ENCODE data around the gene DHCR7. TPM values are rescaled to one million over a fixed set of nuclear protein-coding genes. Genes with fewer than 3 reads are reported as not detected.
A peak's percentile ranks its signal among the peaks of the same experiment; 100 is the strongest.

DHCR7 gene
- total RNA-seq, 1 donor from 2014 or later, result 57.5 TPM

GRCh38 chr11:71456831-71457230 lies 8.6 kb upstream of the DHCR7 start:
- no peak for DNase-seq (ENCODE audit: low read depth in 2 of 2)

DNA sequence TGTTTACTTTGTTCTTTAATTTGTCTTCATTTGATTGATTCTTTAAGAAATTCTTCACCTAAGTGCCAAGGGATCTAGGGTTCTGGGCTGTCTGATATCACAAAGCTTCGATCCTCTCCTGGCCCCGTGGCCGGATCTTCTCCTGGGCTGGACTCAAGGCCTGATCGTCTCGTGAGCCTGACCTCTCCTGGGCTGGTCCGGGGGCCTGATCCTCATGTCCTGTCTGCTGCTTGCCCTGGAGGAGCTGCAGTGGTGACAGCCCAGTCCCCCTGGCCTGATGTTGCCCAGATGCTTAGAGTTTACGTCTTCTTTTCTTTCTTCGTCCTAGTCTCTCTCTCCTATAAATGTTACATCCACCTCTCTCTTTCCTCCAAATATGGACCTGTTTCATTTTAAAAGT lies 8.1 kb upstream of the DHCR7 start:
- DNase-seq (ENCODE audit: low read depth in 2 of 2), result no peak

- DNase-seq (ENCODE audit: low read depth in 2 of 2), result no peak
These were observed 6.4 kb upstream of the DHCR7 start for GRCh38 chr11:71454470-71455113.

- DNase-seq (ENCODE audit: low read depth in 2 of 2), result no peak
These were observed 5.7 kb upstream of the DHCR7 start for GRCh38 chr11:71453918-71454304.

DNA sequence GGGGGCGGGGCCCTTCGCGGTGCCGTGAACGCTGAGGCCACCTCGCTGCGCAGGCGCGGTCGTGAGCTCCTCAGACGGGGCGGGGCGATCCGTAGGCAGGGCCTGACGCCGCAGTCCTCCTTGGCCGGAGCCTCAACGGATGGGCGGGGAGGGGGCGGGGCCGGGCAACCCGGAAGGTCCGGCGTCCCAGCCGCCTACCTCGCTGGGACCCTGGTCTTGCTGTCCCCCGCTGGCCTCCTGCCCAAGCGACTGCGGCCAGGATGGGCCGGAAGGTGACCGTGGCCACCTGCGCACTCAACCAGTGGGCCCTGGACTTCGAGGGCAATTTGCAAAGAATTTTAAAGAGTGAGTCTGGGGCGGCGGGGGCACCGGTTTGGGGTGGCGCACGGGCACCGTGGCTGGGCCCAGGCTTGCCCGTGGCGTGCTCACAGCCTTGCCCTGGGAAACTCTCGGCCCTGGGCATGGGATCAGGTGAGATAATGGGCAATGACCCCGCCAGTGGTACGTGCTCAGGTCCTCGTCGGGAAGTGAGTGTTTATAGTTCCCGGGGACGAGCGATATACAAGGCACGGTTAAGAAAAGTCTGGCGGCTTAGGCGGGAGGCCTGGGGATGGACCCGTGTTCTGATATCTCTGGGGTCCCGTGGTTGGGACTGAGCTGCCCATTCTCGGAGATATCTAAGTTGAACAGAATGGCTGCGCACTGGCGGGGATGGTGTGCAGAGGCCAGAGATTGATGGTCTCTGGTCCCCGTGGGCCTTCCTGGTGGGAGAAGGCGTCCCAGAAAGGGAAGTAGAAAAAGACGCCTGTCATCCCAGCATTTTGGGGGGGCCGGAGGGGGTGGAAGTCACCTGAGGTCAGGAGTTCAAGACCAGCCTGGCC lies 5.1 kb upstream of the DHCR7 start, which contains the start of gene NADSYN1:
NADSYN1 (plus strand) TSS at position 167 of the 881 bp plus-strand sequence; CDS start at position 261, 94 bp downstream.
- DNase-seq (ENCODE audit: low read depth in 2 of 2), result peak; percentile 79 to 95

- DNase-seq (ENCODE audit: low read depth in 2 of 2), result peak; percentile 48 to 69
These were observed 4.2 kb upstream of the DHCR7 start for GRCh38 chr11:71452199-71453036.

GRCh38 chr11:71451596-71452198 lies 3.5 kb upstream of the DHCR7 start:
- no peak for DNase-seq (ENCODE audit: low read depth in 2 of 2)

DNA sequence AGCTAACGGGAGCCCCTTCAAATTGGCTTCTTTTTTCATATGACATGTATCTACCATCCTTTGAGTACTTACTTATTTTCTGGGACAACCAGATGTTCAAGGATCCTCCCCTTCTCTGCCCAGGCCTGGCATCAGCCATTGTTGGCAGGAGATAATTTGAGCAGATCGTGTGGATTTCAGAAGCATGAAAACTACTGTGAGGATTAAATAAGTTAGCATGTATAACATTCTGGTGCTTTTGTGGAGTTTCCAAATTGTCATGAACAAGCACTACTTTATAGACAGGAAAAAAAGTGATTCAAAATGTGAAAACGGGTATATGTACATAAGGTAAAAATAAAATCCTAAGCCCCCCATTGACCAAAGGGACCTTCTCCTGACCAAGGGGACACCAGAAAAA lies 2.7 kb upstream of the DHCR7 start:
- no peak for DNase-seq (ENCODE audit: low read depth in 2 of 2)

DNA sequence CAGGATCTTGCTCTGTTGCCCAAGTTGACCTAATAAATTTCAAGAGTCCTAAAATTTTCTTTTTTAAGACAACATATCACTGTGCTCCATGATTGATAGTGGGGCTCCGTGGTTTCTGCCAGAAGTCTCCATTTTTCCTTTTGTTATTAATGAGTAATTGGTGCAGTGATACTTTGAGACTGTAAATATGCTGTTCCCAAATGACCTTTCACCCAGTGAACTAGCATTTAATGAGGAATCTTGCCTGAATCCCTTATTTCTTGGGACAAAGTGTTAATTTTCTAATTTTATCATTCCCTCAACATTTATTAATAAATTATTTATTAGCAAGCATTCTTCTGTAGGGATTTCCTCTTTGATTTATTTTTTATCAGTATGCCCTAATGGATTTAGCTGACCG lies 2.3 kb upstream of the DHCR7 start:
- no peak for DNase-seq (ENCODE audit: low read depth in 2 of 2)

DNA sequence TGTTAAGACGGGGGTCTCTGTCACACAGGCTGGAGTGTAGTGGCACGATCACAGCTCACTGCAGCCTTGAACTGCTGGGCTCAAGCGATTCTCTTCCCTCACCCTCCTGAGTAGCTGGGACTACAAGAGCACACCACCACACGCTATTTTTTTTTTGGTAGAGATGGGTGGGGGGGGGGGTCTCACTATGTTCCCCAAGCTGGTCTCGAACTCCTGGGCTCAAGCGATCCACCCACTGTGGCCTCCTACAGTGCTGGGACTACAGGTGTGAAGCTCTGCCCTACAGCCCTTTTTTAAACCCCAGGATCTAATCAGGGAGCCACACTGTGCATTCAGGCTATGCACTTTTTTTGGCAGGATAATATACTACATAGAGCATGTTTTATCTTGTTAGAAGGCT lies 1.4 kb upstream of the DHCR7 start:
- no peak for DNase-seq (ENCODE audit: low read depth in 2 of 2)

DNA sequence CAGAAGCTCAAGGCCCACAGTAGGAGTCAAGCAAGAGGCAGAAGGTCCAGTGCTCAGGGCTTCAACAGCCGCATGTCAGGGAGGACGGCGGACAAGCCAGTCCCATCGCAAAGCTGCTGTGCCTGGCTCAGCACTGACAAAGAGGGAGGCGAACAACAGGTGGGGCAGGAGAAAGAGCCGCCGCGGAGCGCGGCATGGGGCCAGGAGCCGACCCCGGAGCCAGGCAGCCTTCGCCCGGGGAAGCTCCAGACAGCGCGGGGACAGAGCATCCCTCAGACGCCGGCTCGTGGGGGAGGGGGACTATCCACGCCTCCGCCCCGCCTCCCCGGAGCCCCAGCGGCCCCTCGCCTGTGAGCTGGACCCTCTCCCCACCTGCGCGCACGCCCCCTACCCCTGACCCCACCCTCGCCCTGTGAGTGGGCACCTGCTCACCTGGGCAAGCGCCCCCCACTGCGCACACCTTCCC lies 369 bp downstream of the DHCR7 start:
- peak in 1 of 2 donors; percentile 11 for DNase-seq (ENCODE audit: low read depth in 2 of 2)

- DNase-seq (ENCODE audit: low read depth in 2 of 2), result no peak
These were observed 1.1 kb downstream of the DHCR7 start for GRCh38 chr11:71446942-71447688.

DNA sequence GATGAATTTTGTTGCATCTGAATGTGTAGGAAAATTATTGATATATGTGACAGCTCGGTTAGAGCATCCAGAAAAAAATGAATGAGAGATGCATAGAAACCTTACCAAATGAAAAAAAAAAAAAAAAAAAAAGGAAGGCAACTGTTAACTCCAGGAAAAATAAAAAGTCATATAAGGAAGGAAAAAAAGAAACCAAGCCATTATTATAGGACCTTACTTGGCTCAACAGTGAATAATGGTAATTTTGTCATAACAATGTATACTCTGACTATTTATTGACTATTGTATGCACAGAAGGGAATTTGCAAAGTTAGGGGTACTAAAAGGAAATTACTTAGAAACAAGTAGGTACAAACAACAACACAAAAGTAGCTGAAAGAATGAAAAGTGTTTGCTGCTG lies 2.0 kb downstream of the DHCR7 start:
- DNase-seq (ENCODE audit: low read depth in 2 of 2), result no peak

DNA sequence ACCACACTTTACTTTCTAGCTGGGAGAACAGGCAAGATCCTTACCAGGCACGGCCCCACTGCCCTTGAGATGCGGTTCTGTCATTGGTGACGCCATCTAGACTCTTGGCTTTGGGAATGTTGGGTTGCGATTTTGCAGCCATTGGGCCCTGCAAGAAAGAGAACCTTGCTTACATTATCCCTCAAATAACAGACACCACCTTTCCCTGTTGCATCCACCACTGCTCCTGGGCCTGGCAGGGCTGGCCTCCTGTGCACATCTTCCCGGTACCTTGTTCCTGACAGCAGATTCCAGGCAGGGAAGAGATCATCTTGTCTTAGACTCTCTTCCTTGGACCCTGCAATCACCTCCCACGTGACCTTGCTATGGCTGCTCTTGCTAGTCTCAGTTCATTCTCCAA lies 3.4 kb downstream of the DHCR7 start:
- no peak for DNase-seq (ENCODE audit: low read depth in 2 of 2)

GRCh38 chr11:71443736-71444445 lies 4.3 kb downstream of the DHCR7 start:
- no peak for DNase-seq (ENCODE audit: low read depth in 2 of 2)

GRCh38 chr11:71442880-71443279 lies 5.3 kb downstream of the DHCR7 start:
- no peak for DNase-seq (ENCODE audit: low read depth in 2 of 2)

- DNase-seq (ENCODE audit: low read depth in 2 of 2), result no peak
These were observed 6.1 kb downstream of the DHCR7 start for GRCh38 chr11:71442123-71442522.

DNA sequence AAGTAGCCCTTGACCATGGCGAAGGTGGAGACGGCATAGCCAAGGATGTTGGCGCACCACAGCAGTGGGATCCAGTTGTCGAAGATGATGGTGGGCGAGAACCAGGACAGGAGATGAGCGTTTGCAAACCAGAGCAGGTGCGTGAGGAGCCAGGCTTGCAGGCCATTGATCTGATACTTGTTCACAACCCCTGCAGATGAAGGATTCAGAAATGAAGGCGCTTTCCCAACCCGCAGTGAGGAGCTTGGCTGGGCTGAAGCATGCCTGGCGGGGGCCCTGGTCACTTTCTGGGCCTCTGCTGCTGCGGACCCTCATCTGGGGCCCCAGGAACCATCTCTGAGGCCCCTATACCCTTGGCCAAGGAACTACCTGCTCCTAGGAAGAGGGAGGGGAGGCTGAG lies 6.9 kb downstream of the DHCR7 start:
- DNase-seq (ENCODE audit: low read depth in 2 of 2), result no peak

GRCh38 chr11:71440021-71440755 lies 8.0 kb downstream of the DHCR7 start:
- DNase-seq (ENCODE audit: low read depth in 2 of 2), result no peak

Data from dermis microvascular lymphatic vessel endothelial cell (primary cell).